Fibroblast of the conjunctiva (primary cell): Measurements from ENCODE around the gene LPXN.
"Not testable (repeated sequence)": the region's sequence is repeated elsewhere in the genome, so short reads cannot be mapped to it uniquely, and the experiment has no call there.

Source experiments
- DNase-seq: peaks from one replicate; pipeline ENCODE4 v3.0.0-alpha.2; 2010; ENCODE audit warnings: low read depth

Gene LPXN

DNA sequence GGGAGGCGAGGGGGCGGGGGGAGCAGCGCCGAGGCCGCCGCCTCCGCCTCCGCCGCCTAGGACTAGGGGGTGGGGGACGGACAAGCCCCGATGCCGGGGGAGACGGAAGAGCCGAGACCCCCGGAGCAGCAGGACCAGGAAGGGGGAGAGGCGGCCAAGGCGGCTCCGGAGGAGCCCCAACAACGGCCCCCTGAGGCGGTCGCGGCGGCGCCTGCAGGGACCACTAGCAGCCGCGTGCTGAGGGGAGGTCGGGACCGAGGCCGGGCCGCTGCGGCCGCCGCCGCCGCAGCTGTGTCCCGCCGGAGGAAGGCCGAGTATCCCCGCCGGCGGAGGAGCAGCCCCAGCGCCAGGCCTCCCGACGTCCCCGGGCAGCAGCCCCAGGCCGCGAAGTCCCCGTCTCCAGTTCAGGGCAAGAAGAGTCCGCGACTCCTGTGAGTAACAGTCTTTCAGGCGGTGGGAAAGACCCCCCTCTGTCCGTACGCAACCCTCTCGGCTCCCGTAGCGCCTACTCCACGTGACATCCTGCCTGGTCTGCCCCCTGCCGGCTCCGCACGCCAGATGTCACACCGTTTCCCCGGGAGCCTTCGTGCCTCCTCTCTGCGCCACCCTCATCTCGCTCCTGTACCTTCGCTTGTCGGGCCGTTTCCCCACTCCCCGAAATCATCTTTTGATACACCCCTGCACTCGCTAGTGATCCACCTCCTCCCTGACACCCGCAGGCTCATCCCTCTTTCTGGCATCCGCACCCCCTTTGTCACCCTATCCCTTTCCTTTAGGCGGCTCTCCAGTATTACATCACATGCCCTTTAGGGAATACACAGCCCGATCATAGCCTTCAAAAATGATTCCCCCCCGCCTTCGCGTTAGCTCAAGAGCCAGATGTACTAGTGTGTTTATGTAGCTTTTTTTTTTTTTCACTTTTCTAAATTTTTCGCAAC is 3.8 kb upstream of the LPXN start:
- DNase-seq = peak; percentile 82

GRCh38 chr11:58578635-58579191 is 3.1 kb upstream of the LPXN start, which contains the start of gene ZFP91:
Gene ZFP91 (plus strand): TSS chr11:58579063. CDS start chr11:58579282, 219 bp downstream.
- DNase-seq = peak; percentile 97

DNA sequence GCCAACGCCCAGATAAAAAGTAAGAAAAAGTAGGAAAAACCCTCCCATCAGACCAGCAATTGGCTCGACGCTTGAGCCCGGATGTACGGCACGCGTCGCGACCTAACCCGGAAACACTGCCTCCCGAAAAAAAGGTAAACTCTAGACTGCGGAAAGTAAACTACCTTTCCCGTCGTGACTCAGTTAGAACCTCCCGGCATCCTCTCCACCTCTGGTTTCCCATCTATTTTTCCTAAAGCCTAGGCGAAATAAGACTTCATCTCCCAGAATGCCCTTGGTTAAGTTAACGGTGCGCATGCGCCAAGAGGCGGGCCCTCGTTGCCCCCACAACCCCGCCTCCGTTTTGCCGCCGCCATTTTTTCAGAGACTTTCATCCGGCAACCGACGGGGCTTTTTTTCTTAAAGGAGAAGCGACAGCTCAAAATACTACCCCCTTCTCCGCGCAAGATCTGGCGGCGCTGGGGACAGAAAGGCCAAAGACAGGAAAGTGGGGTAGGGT is 2.5 kb upstream of the LPXN start:
- DNase-seq = peak; percentile 99

- peak; percentile 21 for DNase-seq
These were observed 2.0 kb upstream of the LPXN start for GRCh38 chr11:58577555-58578135.

- peak; percentile 31 for DNase-seq
These were observed 1.3 kb upstream of the LPXN start for GRCh38 chr11:58576887-58577471.

GRCh38 chr11:58574881-58575280 is 775 bp downstream of the LPXN start:
- DNase-seq = peak; percentile 30

DNA sequence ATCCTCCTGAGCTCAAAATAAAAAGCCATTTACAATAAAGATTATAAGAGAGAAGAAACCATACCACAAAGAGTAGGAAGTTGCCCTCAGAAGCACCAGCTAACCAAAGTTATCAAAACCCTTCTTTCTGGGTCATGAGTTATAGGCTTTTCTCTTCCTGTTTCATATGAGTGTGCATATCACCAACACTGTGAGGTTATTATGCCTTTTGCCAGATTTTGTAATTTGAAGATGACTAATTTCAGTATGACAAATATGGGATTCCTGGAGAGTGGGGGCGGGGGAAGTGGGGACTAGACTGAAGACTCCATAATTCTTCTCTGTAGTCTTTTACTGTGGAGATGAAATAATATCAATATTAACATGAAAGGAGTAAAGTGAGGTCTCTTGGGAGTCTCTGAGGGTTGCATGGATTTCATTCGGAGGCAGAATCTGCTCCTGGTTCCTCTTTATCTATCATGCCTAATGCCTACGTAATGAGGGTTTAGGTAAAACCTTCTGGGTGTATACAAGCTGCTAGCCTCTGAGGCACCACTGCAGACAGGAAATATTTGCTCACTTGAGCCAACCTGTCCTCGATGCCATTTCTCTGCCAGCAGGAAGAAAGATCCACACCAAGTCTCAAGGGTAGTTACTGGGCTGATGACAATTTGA is 2.1 kb downstream of the LPXN start:
- DNase-seq = peak; percentile 56

DNA sequence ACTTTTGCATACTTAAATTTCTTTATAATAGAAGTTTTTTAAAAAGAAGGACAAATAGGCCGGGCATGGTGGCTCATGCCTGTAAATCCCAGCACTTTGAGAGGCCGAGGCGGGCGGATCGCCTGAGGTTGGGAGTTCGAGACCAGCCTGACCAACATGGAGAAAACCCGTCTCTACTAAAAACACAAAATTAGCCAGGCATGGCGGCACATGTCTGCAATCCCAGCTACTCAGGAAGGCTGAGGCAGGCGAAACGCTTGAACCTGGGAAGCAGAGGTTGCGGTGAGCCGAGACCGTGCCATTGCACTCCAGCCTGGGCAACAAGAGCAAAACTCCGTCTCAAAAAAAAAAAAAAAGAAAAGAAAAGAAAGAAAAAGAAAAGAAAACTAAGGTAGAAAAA is 2.8 kb downstream of the LPXN start:
- DNase-seq = not testable (repeated sequence)

GRCh38 chr11:58567889-58568512 is 7.7 kb downstream of the LPXN start:
- no peak for DNase-seq

- DNase-seq = no peak
These were observed 11.4 kb downstream of the LPXN start for GRCh38 chr11:58564231-58564630.

DNA sequence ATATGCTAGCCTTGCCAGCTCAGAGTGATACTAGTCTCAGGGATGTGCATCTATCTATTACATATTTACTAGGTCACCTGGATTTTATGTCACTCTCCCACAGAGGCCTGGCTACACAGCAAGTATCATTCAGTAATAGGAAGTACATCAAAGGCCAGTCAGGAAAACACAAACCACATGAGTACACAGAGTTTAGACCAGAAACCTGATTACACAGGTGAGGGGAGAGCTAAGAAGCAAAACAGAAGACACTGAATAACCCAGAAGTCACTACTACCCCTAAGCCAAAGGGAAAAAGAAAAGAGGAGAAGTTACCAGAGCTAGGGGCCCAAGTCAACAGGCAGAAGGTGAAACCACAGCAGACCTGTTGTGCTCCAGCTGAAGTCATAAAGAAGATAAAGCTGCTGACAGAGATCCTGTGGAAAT is 13.3 kb downstream of the LPXN start:
- DNase-seq = no peak

GRCh38 chr11:58561394-58562098 is 14.1 kb downstream of the LPXN start:
- no peak for DNase-seq

DNA sequence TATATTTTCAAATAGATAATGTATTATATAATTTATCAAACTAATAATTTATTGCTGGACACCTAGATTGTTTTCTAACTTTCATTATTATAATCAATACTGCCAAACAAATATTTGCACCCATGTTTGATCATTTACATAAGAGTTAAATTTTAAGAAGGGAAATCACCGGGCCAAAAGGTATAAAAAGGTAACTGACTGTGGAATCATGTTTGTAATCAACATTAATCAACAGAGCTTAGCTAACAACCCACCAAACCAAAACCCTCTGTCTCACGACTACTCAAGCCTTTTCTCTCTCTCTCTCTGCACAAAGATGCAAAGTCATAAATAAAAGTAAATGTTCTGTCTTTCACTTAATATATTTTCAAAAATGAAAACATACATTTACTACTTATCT is 14.8 kb downstream of the LPXN start:
- DNase-seq = no peak

- no peak for DNase-seq
These were observed 26.0 kb downstream of the LPXN start for GRCh38 chr11:58549644-58550043.

DNA sequence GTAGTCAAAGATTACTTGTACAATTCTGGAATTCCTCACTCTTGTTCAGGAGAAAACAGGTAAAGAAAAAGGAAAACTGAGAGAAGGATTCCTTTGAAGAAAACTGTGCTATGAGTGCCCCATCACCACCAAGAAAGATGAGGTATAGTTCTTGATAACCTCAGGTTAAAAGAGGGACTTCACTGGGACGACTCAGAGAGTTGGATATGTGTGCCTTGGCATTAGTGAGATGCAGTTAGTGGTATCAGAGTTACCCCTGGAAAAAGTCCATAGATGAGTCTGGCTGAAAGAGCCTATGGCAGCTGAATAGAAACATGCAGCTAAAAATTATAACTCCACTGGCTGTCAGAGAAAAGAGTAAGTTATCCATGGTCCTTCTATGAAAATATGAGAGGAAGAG is 28.8 kb downstream of the LPXN start:
- no peak for DNase-seq

DNA sequence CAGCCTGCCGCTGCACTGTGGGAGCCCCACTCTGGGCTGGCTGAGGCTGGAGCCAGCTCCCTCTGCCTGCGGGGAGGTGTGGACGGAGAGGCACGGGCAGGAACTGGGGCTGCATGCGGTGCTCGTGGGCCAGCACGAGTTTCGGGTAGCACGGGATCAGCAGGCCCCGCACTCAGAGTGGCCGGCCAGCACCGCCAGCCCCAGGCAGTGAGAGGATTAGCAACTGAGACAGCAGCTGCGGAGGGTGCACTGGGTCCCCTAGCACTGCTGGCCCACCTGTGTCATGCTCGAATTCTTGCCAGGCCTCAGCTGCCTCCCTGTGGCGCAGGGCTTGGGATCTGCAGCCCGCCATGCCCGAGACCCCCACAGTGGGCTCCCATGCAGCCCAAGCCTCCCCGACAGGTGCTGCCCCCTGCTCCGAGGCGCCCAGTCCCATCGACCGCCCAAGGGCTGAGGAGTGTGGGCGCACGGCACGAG is 43.8 kb downstream of the LPXN start:
- no peak for DNase-seq

GRCh38 chr11:58530236-58530635 is 45.4 kb downstream of the LPXN start:
- DNase-seq = no peak

DNA sequence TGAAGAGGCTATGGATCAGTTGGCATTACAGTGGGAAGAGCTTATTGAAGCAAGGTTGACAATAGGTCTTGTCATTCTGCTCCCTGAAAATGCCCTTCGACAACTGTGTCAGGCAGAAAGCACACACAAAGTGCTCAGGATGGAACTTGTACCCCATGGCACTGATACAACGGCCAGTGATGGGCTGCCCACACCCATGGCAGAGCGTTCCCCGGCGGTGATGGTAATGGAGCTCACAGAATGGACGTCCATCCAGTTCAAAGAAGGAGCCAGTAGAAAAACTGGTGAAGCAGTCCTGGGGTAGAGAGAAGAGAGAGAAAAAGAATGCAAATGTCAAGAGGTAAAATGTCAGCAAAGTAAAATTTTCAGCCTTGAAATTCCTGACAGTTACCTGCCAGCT is 48.2 kb downstream of the LPXN start:
- DNase-seq = no peak

- DNase-seq = no peak
These were observed 48.9 kb downstream of the LPXN start for GRCh38 chr11:58526721-58527120.

DNA sequence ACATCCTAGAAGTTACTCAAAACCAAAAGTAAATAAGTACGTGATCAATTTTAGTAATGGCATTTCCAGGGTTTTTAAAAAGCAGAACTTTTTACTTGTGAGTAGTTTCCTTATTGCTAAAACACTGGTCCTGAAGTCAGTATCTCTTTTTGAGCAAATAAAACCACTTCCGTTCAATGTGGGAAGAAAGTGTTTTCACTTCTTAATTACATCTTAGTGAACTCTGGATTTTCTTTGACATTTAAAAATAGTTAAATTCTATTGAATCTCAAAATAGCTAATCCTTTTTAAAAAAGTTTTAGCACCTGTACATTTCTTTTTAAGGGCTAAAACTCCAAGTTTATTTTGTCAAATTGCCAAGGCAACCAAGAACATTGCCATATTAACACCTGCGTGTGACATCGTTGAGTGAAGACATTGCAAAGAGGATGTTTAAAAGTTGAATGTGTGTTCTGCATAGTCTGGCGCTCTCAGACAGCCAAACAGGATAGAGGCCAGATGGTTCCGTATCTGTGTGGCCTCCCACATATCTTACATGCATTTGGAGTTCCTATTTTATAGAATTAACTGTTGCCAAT is 50.5 kb downstream of the LPXN start:
- no peak for DNase-seq
